K562 (cell line): Measurements from ENCODE around the gene NKAIN1. TPM values are rescaled to one million over a fixed set of nuclear protein-coding genes. Genes with fewer than 3 reads are reported as not detected.

ENCODE experiments used
- BRD9 ChIP-seq: fragments of 450-650 bp; IDR thresholded peaks from 2 replicates; pipeline ENCODE4 v1.6.1; 2018; ENCODE audit warnings: low read depth; ENCODE audit not compliant: partially characterized antibody
- HDAC2 ChIP-seq: fragments of 450-650 bp; IDR thresholded peaks from 2 replicates; pipeline ENCODE4 v1.6.1; 2016; ENCODE audit warnings: mild to moderate bottlenecking
- KDM2B ChIP-seq: fragments of 250-450 bp; sonication (Bioruptor Pico); IDR thresholded peaks from 2 replicates; pipeline ENCODE4 v1.8.0; 2021; ENCODE audit warnings: mild to moderate bottlenecking, moderate library complexity
- MECOM ChIP-seq: fragments of 250-450 bp; sonication (Bioruptor Pico); IDR thresholded peaks from 2 replicates; pipeline ENCODE4 v1.8.0; 2022; ENCODE audit warnings: inconsistent platforms
- PHF20 ChIP-seq: fragments of 450-650 bp; IDR thresholded peaks from 2 replicates; pipeline ENCODE4 v1.6.1; 2018; ENCODE audit not compliant: partially characterized antibody
- PHF8 ChIP-seq: fragments of 200-600 bp; sonication (generic); IDR thresholded peaks from 2 replicates; pipeline ENCODE4 v1.6.1; 2012; ENCODE audit warnings: mixed run types, mild to moderate bottlenecking, inconsistent platforms, low read length, moderate library complexity, borderline replicate concordance
- POLR2G ChIP-seq: fragments of 200-400 bp; formaldehyde crosslinking; IDR thresholded peaks from 2 replicates; pipeline ENCODE4 v1.6.1; 2017; ENCODE audit warnings: low read depth, mild to moderate bottlenecking, antibody characterized with exemption, low read length, moderate library complexity
- POLR2H ChIP-seq: IDR thresholded peaks from 2 replicates; pipeline ENCODE4 v1.6.1; 2016; ENCODE audit warnings: missing genetic modification characterization, low read depth, mild to moderate bottlenecking, control low read depth, missing compliant biosample characterization, moderate library complexity
- PYGO2 ChIP-seq: fragments of 450-650 bp; IDR thresholded peaks from 2 replicates; pipeline ENCODE4 v1.6.1; 2016; ENCODE audit warnings: mild to moderate bottlenecking, missing genetic modification characterization, moderate library complexity, missing compliant biosample characterization
- SMAD1 ChIP-seq: fragments of 150-350 bp; IDR thresholded peaks from 2 replicates; pipeline ENCODE4 v1.6.1; 2014; ENCODE audit warnings: low read length, low read depth; ENCODE audit not compliant: partially characterized antibody
- SMAD4 ChIP-seq: fragments of 250-450 bp; sonication (Bioruptor Pico); conservative IDR thresholded peaks from 2 replicates; pipeline ENCODE4 v1.8.0; 2021; ENCODE audit warnings: inconsistent platforms, mild to moderate bottlenecking, moderate library complexity
- SPI1 ChIP-seq: IDR thresholded peaks from 2 replicates; pipeline ENCODE4 v1.6.1; 2011; ENCODE audit warnings: low read depth, low read length, control low read depth, borderline replicate concordance
- SUPT5H ChIP-seq: fragments of 450-650 bp; IDR thresholded peaks from 2 replicates; pipeline ENCODE4 v1.6.1; 2016
- TBP ChIP-seq: optimal IDR thresholded peaks from 2 replicates; pipeline ENCODE3; 2011; ENCODE audit warnings: low read depth, low read length, improper control_type of control experiment
- TOE1 ChIP-seq, 2 experiments: fragments of 450-650 bp in 1 of 2; sonication (generic) in 1 of 2; formaldehyde crosslinking in 1 of 2; IDR thresholded peaks; 2 replicates each; pipeline versions ENCODE4 v1.7.1 to v1.8.0; 2016 to 2022; ENCODE audit warnings: borderline replicate concordance in 2 of 2, mild to moderate bottlenecking in 2 of 2, antibody characterized with exemption in 1 of 2, inconsistent platforms in 1 of 2, low read depth in 1 of 2, missing genetic modification reagents in 1 of 2, moderate library complexity in 1 of 2
- TSC22D4 ChIP-seq: fragments of 450-650 bp; IDR thresholded peaks from 2 replicates; pipeline ENCODE4 v1.6.1; 2016; ENCODE audit warnings: missing genetic modification characterization, missing biosample characterization, control low read depth
- XRCC5 ChIP-seq: fragments of 200-400 bp; formaldehyde crosslinking; IDR thresholded peaks from 2 replicates; pipeline ENCODE4 v1.6.1; 2017; ENCODE audit warnings: low read depth, mild to moderate bottlenecking, low read length
- ZC3H4 ChIP-seq: sonication (generic); formaldehyde crosslinking; IDR thresholded peaks from 2 replicates; pipeline ENCODE4 v1.9.0; 2021; ENCODE audit warnings: missing genetic modification reagents, borderline replicate concordance
- ZNF780A ChIP-seq: fragments of 250-450 bp; sonication (Bioruptor Pico); IDR thresholded peaks from 2 replicates; pipeline ENCODE4 v1.5.0; 2021; ENCODE audit warnings: mild to moderate bottlenecking
- polyA plus RNA-seq, 8 experiments: library from polyadenylated mRNA; depleted of rRNA in 4 of 8; stranded (reverse) in 5 of 8; unstranded in 3 of 8; fragments of >200 nt; fragmentation: Nextera tagmentation in 2 of 8; fragmentation: Illumina TruSeq in 1 of 8; extraction: Ambion mirVana in 2 of 8; extraction: Trizol in 1 of 8; gene quantifications; 2 replicates each; pipeline versions ENCODE4 v1.2.1 to v1.2.3, GENCODE V29; 2011 to 2014; ENCODE audit warnings: inconsistent platforms in 1 of 8, missing spikeins in 1 of 8
- total RNA-seq, 7 experiments: library from RNA; depleted of rRNA in 6 of 7; stranded (reverse); fragments of >200 nt in 6 of 7; fragmentation: Illumina TruSeq in 2 of 7; extraction: Trizol in 2 of 7; gene quantifications; 2 replicates each; pipeline versions ENCODE4 v1.2.1 to v1.2.3, GENCODE V29; 2011 to 2021; ENCODE audit warnings: low replicate concordance in 1 of 7
- TF ChIP-seq, protein P1 (sequence below): fragments of 450-650 bp; IDR thresholded peaks from 2 replicates; pipeline ENCODE4 v1.6.1; 2018; ENCODE audit not compliant: partially characterized antibody
- TF ChIP-seq, protein P2 (sequence below): fragments of 450-650 bp; formaldehyde crosslinking; IDR thresholded peaks from 2 replicates; pipeline ENCODE4 v1.4.0; 2020; ENCODE audit warnings: mild to moderate bottlenecking, moderate library complexity
- TF ChIP-seq, protein P3 (sequence below): sonication (generic); formaldehyde crosslinking; IDR thresholded peaks from 2 replicates; pipeline ENCODE4 v1.8.1; 2023; ENCODE audit warnings: mild to moderate bottlenecking, missing genetic modification reagents

The NKAIN1 gene
- total and polyA plus RNA-seq, 9 of the 15 experiments (the other 6 are each of a cell fraction or from before 2014, with no cell fraction given), result 0.03 to 0.22 (median 0.04) TPM; not detected in 3

DNA sequence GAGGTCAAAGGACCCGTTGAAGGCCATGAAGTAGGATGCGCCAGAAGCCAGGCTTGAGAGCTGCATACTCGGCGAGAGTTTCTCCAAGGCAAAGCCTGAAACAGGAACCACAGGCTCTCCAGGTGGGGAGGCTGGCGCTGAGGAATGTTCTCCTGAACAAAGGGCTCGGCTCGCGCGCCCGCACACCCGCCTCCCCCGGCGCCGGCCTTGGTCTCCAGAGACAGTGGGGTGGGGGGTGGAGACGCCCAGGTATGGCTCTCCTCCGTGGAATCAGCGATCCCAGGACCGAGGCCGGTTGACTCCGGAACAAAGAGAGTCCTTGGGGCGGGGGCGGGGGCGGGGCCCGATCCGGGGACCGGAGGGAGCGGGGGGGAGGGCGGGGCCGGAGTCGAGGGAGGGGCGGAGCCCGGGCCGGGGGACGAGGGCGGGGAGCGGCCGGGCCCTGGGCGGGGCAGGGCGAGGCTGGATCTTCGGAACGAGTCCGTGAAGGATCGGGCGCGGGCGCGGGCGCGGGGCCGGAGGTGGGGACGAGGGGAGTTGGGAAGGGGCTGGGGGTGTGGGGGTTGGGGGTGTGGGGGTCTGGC lies 85.0 kb downstream of the NKAIN1 start (continued):
- TF ChIP-seq SMAD1, result peak; percentile 59
- TF ChIP-seq, protein P1, sequence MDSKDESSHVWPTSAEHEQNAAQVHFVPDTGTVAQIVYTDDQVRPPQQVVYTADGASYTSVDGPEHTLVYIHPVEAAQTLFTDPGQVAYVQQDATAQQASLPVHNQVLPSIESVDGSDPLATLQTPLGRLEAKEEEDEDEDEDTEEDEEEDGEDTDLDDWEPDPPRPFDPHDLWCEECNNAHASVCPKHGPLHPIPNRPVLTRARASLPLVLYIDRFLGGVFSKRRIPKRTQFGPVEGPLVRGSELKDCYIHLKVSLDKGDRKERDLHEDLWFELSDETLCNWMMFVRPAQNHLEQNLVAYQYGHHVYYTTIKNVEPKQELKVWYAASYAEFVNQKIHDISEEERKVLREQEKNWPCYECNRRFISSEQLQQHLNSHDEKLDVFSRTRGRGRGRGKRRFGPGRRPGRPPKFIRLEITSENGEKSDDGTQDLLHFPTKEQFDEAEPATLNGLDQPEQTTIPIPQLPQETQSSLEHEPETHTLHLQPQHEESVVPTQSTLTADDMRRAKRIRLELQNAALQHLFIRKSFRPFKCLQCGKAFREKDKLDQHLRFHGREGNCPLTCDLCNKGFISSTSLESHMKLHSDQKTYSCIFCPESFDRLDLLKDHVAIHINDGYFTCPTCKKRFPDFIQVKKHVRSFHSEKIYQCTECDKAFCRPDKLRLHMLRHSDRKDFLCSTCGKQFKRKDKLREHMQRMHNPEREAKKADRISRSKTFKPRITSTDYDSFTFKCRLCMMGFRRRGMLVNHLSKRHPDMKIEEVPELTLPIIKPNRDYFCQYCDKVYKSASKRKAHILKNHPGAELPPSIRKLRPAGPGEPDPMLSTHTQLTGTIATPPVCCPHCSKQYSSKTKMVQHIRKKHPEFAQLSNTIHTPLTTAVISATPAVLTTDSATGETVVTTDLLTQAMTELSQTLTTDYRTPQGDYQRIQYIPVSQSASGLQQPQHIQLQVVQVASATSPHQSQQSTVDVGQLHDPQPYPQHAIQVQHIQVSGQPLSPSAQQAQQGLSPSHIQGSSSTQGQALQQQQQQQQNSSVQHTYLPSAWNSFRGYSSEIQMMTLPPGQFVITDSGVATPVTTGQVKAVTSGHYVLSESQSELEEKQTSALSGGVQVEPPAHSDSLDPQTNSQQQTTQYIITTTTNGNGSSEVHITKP, result no peak
- TF ChIP-seq HDAC2, result peak; percentile 57
- TF ChIP-seq TOE1 (IDR thresholded peaks at IDR 0.05; ENCODE audit: borderline replicate concordance), result peak; percentile 41; the same call in 1 of the 2 replicates
- TF ChIP-seq TOE1 (CRISPR knock-in tag; IDR thresholded peaks at IDR 0.05; ENCODE audit: borderline replicate concordance, low read depth), result no peak
- TF ChIP-seq TSC22D4 (tag), result no peak
- peak; percentile 77 for TF ChIP-seq POLR2G
- TF ChIP-seq TBP, result peak; percentile 46
- TF ChIP-seq MECOM (CRISPR knock-in tag), result no peak
- peak; percentile 22; the same call in 1 of the 2 replicates for TF ChIP-seq SPI1
- TF ChIP-seq ZC3H4 (CRISPR knock-in tag), result no peak
- TF ChIP-seq XRCC5, result 0 out of 2 replicates have a peak, but pooled peaks have one; percentile 56
- TF ChIP-seq SMAD4 (CRISPR knock-in tag), result peak; percentile 52; the same call in 1 of the 2 replicates
- TF ChIP-seq BRD9, result peak; percentile 41
- TF ChIP-seq PHF8, result peak; percentile 84; the same call in 1 of the 2 replicates
- TF ChIP-seq, protein P2, sequence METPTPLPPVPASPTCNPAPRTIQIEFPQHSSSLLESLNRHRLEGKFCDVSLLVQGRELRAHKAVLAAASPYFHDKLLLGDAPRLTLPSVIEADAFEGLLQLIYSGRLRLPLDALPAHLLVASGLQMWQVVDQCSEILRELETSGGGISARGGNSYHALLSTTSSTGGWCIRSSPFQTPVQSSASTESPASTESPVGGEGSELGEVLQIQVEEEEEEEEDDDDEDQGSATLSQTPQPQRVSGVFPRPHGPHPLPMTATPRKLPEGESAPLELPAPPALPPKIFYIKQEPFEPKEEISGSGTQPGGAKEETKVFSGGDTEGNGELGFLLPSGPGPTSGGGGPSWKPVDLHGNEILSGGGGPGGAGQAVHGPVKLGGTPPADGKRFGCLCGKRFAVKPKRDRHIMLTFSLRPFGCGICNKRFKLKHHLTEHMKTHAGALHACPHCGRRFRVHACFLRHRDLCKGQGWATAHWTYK (CRISPR knock-in tag), result peak; percentile 87; the same call in 1 of the 2 replicates
- TF ChIP-seq ZNF780A (CRISPR knock-in tag), result no peak
- TF ChIP-seq, protein P3, sequence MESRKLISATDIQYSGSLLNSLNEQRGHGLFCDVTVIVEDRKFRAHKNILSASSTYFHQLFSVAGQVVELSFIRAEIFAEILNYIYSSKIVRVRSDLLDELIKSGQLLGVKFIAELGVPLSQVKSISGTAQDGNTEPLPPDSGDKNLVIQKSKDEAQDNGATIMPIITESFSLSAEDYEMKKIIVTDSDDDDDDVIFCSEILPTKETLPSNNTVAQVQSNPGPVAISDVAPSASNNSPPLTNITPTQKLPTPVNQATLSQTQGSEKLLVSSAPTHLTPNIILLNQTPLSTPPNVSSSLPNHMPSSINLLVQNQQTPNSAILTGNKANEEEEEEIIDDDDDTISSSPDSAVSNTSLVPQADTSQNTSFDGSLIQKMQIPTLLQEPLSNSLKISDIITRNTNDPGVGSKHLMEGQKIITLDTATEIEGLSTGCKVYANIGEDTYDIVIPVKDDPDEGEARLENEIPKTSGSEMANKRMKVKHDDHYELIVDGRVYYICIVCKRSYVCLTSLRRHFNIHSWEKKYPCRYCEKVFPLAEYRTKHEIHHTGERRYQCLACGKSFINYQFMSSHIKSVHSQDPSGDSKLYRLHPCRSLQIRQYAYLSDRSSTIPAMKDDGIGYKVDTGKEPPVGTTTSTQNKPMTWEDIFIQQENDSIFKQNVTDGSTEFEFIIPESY (CRISPR knock-in tag), result no peak
- 0 out of 2 replicates have a peak, but pooled peaks have one; percentile 3 for TF ChIP-seq PYGO2 (tag)
- TF ChIP-seq KDM2B (CRISPR knock-in tag), result peak; percentile 64; the same call in 1 of the 2 replicates
- TF ChIP-seq PHF20, result peak; percentile 48
- peak; percentile 76 for TF ChIP-seq SUPT5H
- peak; percentile 66 for TF ChIP-seq POLR2H (tag)
